Fibroblast of skin of left quadriceps (primary cell): ENCODE measurements around the gene TTC3.

ENCODE experiments used
- DNase-seq, 2 experiments: peaks; one replicate each; pipeline ENCODE4 v3.0.0-alpha.2; 2013; ENCODE audit warnings: low read depth in 2 of 2

Gene TTC3

GRCh38 chr21:37153196-37153934 lies 80.3 kb downstream of the TTC3 start:
- DNase-seq = peak; percentile 91 to 92

- peak; percentile 31 to 32 for DNase-seq
These were observed 80.9 kb downstream of the TTC3 start for GRCh38 chr21:37153935-37154350.

GRCh38 chr21:37155186-37155585 lies 82.1 kb downstream of the TTC3 start:
- peak; percentile 65 to 66 for DNase-seq

- DNase-seq = no peak
These were observed 84.9 kb downstream of the TTC3 start for GRCh38 chr21:37157938-37158337.

GRCh38 chr21:37159053-37159776 lies 86.2 kb downstream of the TTC3 start:
- DNase-seq = no peak

GRCh38 chr21:37159949-37160348 lies 86.9 kb downstream of the TTC3 start:
- DNase-seq = no peak

GRCh38 chr21:37164742-37165141 lies 91.7 kb downstream of the TTC3 start:
- no peak for DNase-seq

- peak in 1 of 2 experiments; percentile 21 for DNase-seq
These were observed 92.5 kb downstream of the TTC3 start for GRCh38 chr21:37165586-37165985.

- no peak for DNase-seq
These were observed 93.7 kb downstream of the TTC3 start for GRCh38 chr21:37166733-37167132.

GRCh38 chr21:37168666-37169065 lies 95.6 kb downstream of the TTC3 start:
- no peak for DNase-seq

- DNase-seq = no peak
These were observed 99.6 kb downstream of the TTC3 start for GRCh38 chr21:37172646-37173045.

- no peak for DNase-seq
These were observed 103.7 kb downstream of the TTC3 start for GRCh38 chr21:37176716-37177115.

- DNase-seq = no peak
These were observed 108.0 kb downstream of the TTC3 start for GRCh38 chr21:37181059-37181458.

- DNase-seq = no peak
These were observed 109.2 kb downstream of the TTC3 start for GRCh38 chr21:37182222-37182621.

GRCh38 chr21:37183749-37184148 lies 110.7 kb downstream of the TTC3 start:
- no peak for DNase-seq

GRCh38 chr21:37184784-37185593 lies 111.9 kb downstream of the TTC3 start:
- no peak for DNase-seq

GRCh38 chr21:37186983-37187382 lies 113.9 kb downstream of the TTC3 start:
- DNase-seq = no peak

GRCh38 chr21:37188825-37189224 lies 115.8 kb downstream of the TTC3 start:
- DNase-seq = no peak

- no peak for DNase-seq
These were observed 119.0 kb downstream of the TTC3 start for GRCh38 chr21:37192019-37192418.

- no peak for DNase-seq
These were observed 120.0 kb downstream of the TTC3 start for GRCh38 chr21:37193006-37193405.

- no peak for DNase-seq
These were observed 120.6 kb downstream of the TTC3 start for GRCh38 chr21:37193676-37194075.

- no peak for DNase-seq
These were observed 122.0 kb downstream of the TTC3 start for GRCh38 chr21:37195059-37195458.
